ENCODE results near the gene CMSS1.
A peak's percentile ranks its signal among the peaks of the same experiment; 100 is the strongest.

The CMSS1 gene

DNA sequence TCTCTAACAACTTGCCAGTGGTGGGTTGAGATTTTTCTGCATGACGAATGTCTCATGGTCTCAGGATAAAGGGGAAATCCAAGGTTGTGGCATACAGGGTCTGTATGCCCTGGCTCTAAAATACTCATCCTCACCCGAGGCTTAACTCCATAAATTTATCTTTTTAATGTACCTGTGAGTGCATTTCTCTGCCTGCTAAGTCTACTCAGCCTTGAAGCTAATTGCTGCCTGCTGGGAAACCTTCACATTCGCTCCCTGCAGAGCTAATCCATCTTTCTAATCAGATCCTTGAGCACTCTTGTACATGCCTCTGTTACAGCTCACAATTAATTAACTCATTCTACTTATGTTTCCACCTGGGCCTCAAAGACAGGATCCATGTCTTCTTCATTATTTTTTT, 93.8 kb downstream of the CMSS1 start:
- no peaks in the 10 kb centered on the region for H3K4me1 ChIP-seq (ENCODE audit: control insufficient read depth, low read depth, low read length)
- no CpG with 5 or more reads among the region's 3 CpGs for WGBS (ENCODE audit: extremely low coverage, insufficient coverage, low lambda C conversion rate)
- H3K18ac ChIP-seq (ENCODE audit: low read length) = no peak overlapping the region
- H3K4ac ChIP-seq (ENCODE audit: low read depth, low read length) = no peak overlapping the region
- no peak overlapping the region for H3K4me3 ChIP-seq (ENCODE audit: low read length)
- H3K79me1 ChIP-seq (ENCODE audit: low read length) = no peaks in the 10 kb centered on the region
- no peak overlapping the region for H2AK5ac ChIP-seq (ENCODE audit: low read length)
- no peak overlapping the region for H3K23ac ChIP-seq (ENCODE audit: low read length)
- no peaks in the 10 kb centered on the region for H3K36me3 ChIP-seq (ENCODE audit: control insufficient read depth, insufficient read depth, low read length)
- no peak overlapping the region for H3K27ac ChIP-seq (ENCODE audit: low read depth, low read length)
- H2BK120ac ChIP-seq (ENCODE audit: low read depth, low read length) = no peak overlapping the region
- H3K56ac ChIP-seq (ENCODE audit: low read length) = no peak overlapping the region
- H2BK5ac ChIP-seq (ENCODE audit: low read length) = no peak overlapping the region
- H3K79me2 ChIP-seq (ENCODE audit: control insufficient read depth, insufficient read depth, low read length) = no peaks in the 10 kb centered on the region
- no peak overlapping the region for H3K9ac ChIP-seq (ENCODE audit: low read length)
- H3K27me3 ChIP-seq (ENCODE audit: insufficient read depth, low read length, poor library complexity) = no peaks in the 10 kb centered on the region
- DNase-seq = peak; percentile 62
- no peak overlapping the region for H3K4me2 ChIP-seq (ENCODE audit: low read length)
- H4K5ac ChIP-seq (ENCODE audit: low read length) = no peak overlapping the region
- H2BK15ac ChIP-seq (replicated peaks; ENCODE audit: low read depth) = no peak overlapping the region
- H4K8ac ChIP-seq (ENCODE audit: low read depth, low read length) = no peak overlapping the region

DNA sequence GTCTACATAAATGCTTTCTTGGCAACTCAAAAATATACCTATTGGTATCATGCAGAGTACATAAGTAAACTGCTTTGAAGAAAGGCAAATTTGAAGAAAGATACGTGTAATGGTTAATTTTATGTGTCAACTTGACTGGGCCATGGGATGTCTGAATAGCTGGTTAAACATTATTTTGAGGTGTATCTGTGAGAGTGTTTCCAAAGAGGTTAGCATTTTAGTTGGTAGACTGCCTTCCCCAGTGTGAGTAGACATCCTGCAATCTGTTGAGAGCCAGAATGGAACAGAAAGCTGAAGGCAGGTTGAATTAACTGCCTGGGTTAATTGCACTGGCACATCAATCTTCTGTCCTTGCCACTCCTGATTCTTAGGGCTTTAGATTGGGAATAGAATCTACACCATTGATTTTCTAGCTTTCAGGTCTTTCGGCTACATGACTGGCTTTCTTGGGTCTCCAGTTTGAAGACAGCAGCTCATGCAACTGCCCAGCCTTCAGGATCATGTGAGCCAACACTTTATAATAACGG, 98.3 kb downstream of the CMSS1 start:
- no peak overlapping the region for H3K27ac ChIP-seq (ENCODE audit: low read depth, low read length)
- no peak overlapping the region for H2AK5ac ChIP-seq (ENCODE audit: low read length)
- H3K4ac ChIP-seq (ENCODE audit: low read depth, low read length) = no peak overlapping the region
- H3K18ac ChIP-seq (ENCODE audit: low read length) = no peak overlapping the region
- H3K27me3 ChIP-seq (ENCODE audit: insufficient read depth, low read length, poor library complexity) = no peaks in the 10 kb centered on the region
- no peak overlapping the region for H2BK15ac ChIP-seq (replicated peaks; ENCODE audit: low read depth)
- no peak overlapping the region for H4K5ac ChIP-seq (ENCODE audit: low read length)
- no peaks in the 10 kb centered on the region for H3K79me2 ChIP-seq (ENCODE audit: control insufficient read depth, insufficient read depth, low read length)
- peaks cover 3% of the 10 kb centered on the region for H3K4me1 ChIP-seq (ENCODE audit: control insufficient read depth, low read depth, low read length)
- DNase-seq = no peak
- H3K56ac ChIP-seq (ENCODE audit: low read length) = no peak overlapping the region
- H3K9ac ChIP-seq (ENCODE audit: low read length) = no peak overlapping the region
- WGBS (ENCODE audit: extremely low coverage, insufficient coverage, low lambda C conversion rate) = no CpG with 5 or more reads among the region's 3 CpGs
- no peak overlapping the region for H2BK120ac ChIP-seq (ENCODE audit: low read depth, low read length)
- no peaks in the 10 kb centered on the region for H3K36me3 ChIP-seq (ENCODE audit: control insufficient read depth, insufficient read depth, low read length)
- no peak overlapping the region for H4K8ac ChIP-seq (ENCODE audit: low read depth, low read length)
- H2BK5ac ChIP-seq (ENCODE audit: low read length) = no peak overlapping the region
- H3K4me2 ChIP-seq (ENCODE audit: low read length) = no peak overlapping the region
- H3K4me3 ChIP-seq (ENCODE audit: low read length) = no peak overlapping the region
- H3K23ac ChIP-seq (ENCODE audit: low read length) = no peak overlapping the region
- no peaks in the 10 kb centered on the region for H3K79me1 ChIP-seq (ENCODE audit: low read length)

- Histone ChIP-seq H2BK15ac (replicated peaks; ENCODE audit: low read depth) (no peak overlapping the region), H3K9ac (ENCODE audit: low read length) (no peak overlapping the region), H3K23ac (ENCODE audit: low read length) (no peak overlapping the region), H3K4me3 (ENCODE audit: low read length) (no peak overlapping the region), H2BK120ac (ENCODE audit: low read depth, low read length) (no peak overlapping the region), H3K27ac (ENCODE audit: low read depth, low read length) (no peak overlapping the region), H3K36me3 (ENCODE audit: control insufficient read depth, insufficient read depth, low read length) (no peaks in the 10 kb centered on the region), H3K79me1 (ENCODE audit: low read length) (peaks cover 3% of the 10 kb centered on the region), H4K5ac (ENCODE audit: low read length) (no peak overlapping the region), H4K8ac (ENCODE audit: low read depth, low read length) (no peak overlapping the region), H3K4ac (ENCODE audit: low read depth, low read length) (no peak overlapping the region), H2BK5ac (ENCODE audit: low read length) (no peak overlapping the region), H3K4me1 (ENCODE audit: control insufficient read depth, low read depth, low read length) (peaks cover 6% of the 10 kb centered on the region), H3K18ac (ENCODE audit: low read length) (no peak overlapping the region), H3K79me2 (ENCODE audit: control insufficient read depth, insufficient read depth, low read length) (no peaks in the 10 kb centered on the region), H3K56ac (ENCODE audit: low read length) (no peak overlapping the region), H3K27me3 (ENCODE audit: insufficient read depth, low read length, poor library complexity) (no peaks in the 10 kb centered on the region), H3K4me2 (ENCODE audit: low read length) (no peak overlapping the region), H2AK5ac (ENCODE audit: low read length) (no peak overlapping the region)
- no peak for DNase-seq
Measured at GRCh38 chr3:99918715-99919114, 101.1 kb downstream of the CMSS1 start.

DNA sequence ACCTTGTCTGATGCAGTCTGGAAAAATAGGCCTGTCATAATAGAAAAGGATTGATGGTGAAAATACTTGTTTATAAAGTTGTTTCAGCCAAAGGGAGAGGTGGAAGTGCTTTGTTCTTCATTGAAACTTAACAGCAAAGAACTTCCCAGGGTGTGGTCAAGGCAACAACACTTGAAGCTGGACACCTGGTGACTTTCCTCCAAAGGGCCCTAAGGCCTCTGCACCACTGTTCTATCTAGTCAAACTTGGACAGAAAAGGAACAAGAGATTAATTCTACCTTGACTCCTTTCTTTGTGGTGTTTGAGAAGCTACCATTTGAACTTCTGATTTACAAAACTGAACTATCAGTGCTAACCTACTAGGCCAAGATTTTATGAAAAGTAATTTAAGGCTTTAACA, 102.0 kb downstream of the CMSS1 start:
- Histone ChIP-seq H3K4me1 (ENCODE audit: control insufficient read depth, low read depth, low read length) (peaks cover 6% of the 10 kb centered on the region), H2BK15ac (replicated peaks; ENCODE audit: low read depth) (no peak overlapping the region), H3K23ac (ENCODE audit: low read length) (no peak overlapping the region), H3K79me2 (ENCODE audit: control insufficient read depth, insufficient read depth, low read length) (no peaks in the 10 kb centered on the region), H3K4me3 (ENCODE audit: low read length) (no peak overlapping the region), H3K27ac (ENCODE audit: low read depth, low read length) (no peak overlapping the region), H3K79me1 (ENCODE audit: low read length) (peaks cover 3% of the 10 kb centered on the region), H2BK120ac (ENCODE audit: low read depth, low read length) (no peak overlapping the region), H3K4me2 (ENCODE audit: low read length) (no peak overlapping the region), H3K4ac (ENCODE audit: low read depth, low read length) (no peak overlapping the region), H4K8ac (ENCODE audit: low read depth, low read length) (no peak overlapping the region), H4K5ac (ENCODE audit: low read length) (no peak overlapping the region), H3K36me3 (ENCODE audit: control insufficient read depth, insufficient read depth, low read length) (no peaks in the 10 kb centered on the region), H3K27me3 (ENCODE audit: insufficient read depth, low read length, poor library complexity) (no peaks in the 10 kb centered on the region), H3K18ac (ENCODE audit: low read length) (no peak overlapping the region), H3K56ac (ENCODE audit: low read length) (no peak overlapping the region), H2AK5ac (ENCODE audit: low read length) (no peak overlapping the region), H3K9ac (ENCODE audit: low read length) (no peak overlapping the region), H2BK5ac (ENCODE audit: low read length) (no peak overlapping the region)
- DNase-seq = no peak

DNA sequence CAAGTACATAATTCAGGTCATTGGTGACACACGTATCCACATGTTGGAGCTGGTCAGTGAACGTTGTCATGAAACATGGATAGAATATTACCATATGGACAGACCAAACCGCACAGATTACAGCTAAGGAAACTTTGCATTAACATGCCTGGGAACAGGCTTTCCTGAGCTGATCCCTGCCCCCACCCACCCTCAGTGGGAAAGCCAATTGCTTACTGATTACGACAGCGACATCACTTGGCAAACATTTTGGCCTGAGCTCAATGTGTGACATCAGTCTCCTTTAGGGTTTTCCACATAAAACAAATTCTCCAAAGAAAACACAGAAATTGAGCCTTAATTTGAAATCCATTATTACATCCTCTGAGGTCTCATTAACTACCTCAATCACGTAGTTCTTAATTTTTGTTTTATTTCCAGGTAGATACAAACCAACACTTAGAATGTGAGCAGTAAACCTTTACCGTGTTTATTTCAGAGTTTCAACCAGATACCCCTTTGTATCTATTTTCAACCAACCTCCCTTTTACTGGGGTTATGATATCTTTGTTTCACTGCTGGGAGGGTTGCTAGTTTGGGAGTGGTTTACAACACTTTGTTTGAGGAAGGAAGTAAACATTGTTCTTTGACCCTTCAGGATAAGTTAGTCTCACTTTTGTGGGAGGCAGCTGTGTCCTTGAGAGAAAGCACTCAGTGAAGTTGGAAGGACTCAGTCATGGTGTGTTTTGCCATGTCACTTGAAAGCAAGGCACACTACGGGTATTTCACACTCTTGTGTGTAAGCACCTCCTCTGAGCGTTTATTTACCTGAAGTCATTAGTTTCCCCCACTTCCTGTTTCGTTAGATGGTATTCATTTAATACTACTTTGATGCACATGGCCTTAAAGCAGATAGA, 103.1 kb downstream of the CMSS1 start:
- H4K5ac ChIP-seq (ENCODE audit: low read length) = no peak overlapping the region
- H3K4me1 ChIP-seq (ENCODE audit: control insufficient read depth, low read depth, low read length) = peaks cover 6% of the 10 kb centered on the region
- no peaks in the 10 kb centered on the region for H3K27me3 ChIP-seq (ENCODE audit: insufficient read depth, low read length, poor library complexity)
- peak; percentile 91 for DNase-seq
- H3K79me1 ChIP-seq (ENCODE audit: low read length) = peaks cover 3% of the 10 kb centered on the region
- H3K4ac ChIP-seq (ENCODE audit: low read depth, low read length) = no peak overlapping the region
- H2BK15ac ChIP-seq (replicated peaks; ENCODE audit: low read depth) = no peak overlapping the region
- no peak overlapping the region for H3K23ac ChIP-seq (ENCODE audit: low read length)
- no peaks in the 10 kb centered on the region for H3K79me2 ChIP-seq (ENCODE audit: control insufficient read depth, insufficient read depth, low read length)
- peak overlapping the region; percentile 39 for H3K9ac ChIP-seq (ENCODE audit: low read length)
- H3K4me3 ChIP-seq (ENCODE audit: low read length) = no peak overlapping the region
- peak overlapping the region; percentile 17 for H2BK5ac ChIP-seq (ENCODE audit: low read length)
- H3K56ac ChIP-seq (ENCODE audit: low read length) = peak overlapping the region; percentile 77
- no peak overlapping the region for H3K4me2 ChIP-seq (ENCODE audit: low read length)
- no peaks in the 10 kb centered on the region for H3K36me3 ChIP-seq (ENCODE audit: control insufficient read depth, insufficient read depth, low read length)
- H2BK120ac ChIP-seq (ENCODE audit: low read depth, low read length) = no peak overlapping the region
- no peak overlapping the region for H3K27ac ChIP-seq (ENCODE audit: low read depth, low read length)
- no CpG with 5 or more reads among the region's 10 CpGs for whole genome bisulfite sequencing (ENCODE audit: extremely low coverage, insufficient coverage, low lambda C conversion rate)
- no peak overlapping the region for H4K8ac ChIP-seq (ENCODE audit: low read depth, low read length)
- H2AK5ac ChIP-seq (ENCODE audit: low read length) = no peak overlapping the region
- H3K18ac ChIP-seq (ENCODE audit: low read length) = peak overlapping the region; percentile 80

- Histone ChIP-seq H3K79me2 (ENCODE audit: control insufficient read depth, insufficient read depth, low read length) (no peaks in the 10 kb centered on the region), H4K8ac (ENCODE audit: low read depth, low read length) (no peak overlapping the region), H3K4me2 (ENCODE audit: low read length) (no peak overlapping the region), H4K5ac (ENCODE audit: low read length) (no peak overlapping the region), H2BK120ac (ENCODE audit: low read depth, low read length) (no peak overlapping the region), H3K36me3 (ENCODE audit: control insufficient read depth, insufficient read depth, low read length) (no peaks in the 10 kb centered on the region), H3K27me3 (ENCODE audit: insufficient read depth, low read length, poor library complexity) (no peaks in the 10 kb centered on the region), H3K4me3 (ENCODE audit: low read length) (no peak overlapping the region), H2BK15ac (replicated peaks; ENCODE audit: low read depth) (no peak overlapping the region), H3K56ac (ENCODE audit: low read length) (peak overlapping the region; percentile 47), H3K18ac (ENCODE audit: low read length) (no peak overlapping the region), H3K4ac (ENCODE audit: low read depth, low read length) (no peak overlapping the region), H3K23ac (ENCODE audit: low read length) (no peak overlapping the region), H3K79me1 (ENCODE audit: low read length) (peaks cover 3% of the 10 kb centered on the region), H3K9ac (ENCODE audit: low read length) (no peak overlapping the region), H2AK5ac (ENCODE audit: low read length) (peak overlapping the region; percentile 28), H3K4me1 (ENCODE audit: control insufficient read depth, low read depth, low read length) (peaks cover 6% of the 10 kb centered on the region), H2BK5ac (ENCODE audit: low read length) (no peak overlapping the region), H3K27ac (ENCODE audit: low read depth, low read length) (no peak overlapping the region)
- no CpG with 5 or more reads among the region's 1 CpG for WGBS (ENCODE audit: extremely low coverage, insufficient coverage, low lambda C conversion rate)
- no peak for DNase-seq
Measured at GRCh38 chr3:99921377-99921695, 103.7 kb downstream of the CMSS1 start.
